Measurements from ENCODE around the gene FBXW12.

- TF ChIP-seq CTCF (IDR thresholded peaks at IDR 0.05) (no peak), POLR2AphosphoS5 (IDR thresholded peaks at IDR 0.05; ENCODE audit: low read depth, low read length) (no peak), SIN3A (IDR thresholded peaks at IDR 0.05; ENCODE audit: borderline replicate concordance, low read depth, low read length) (no peak), TAF1 (IDR thresholded peaks at IDR 0.05; ENCODE audit: borderline replicate concordance, low read depth, low read length) (no peak), RAD21 (IDR thresholded peaks at IDR 0.05; ENCODE audit: low read length) (no peak), MXI1 (IDR thresholded peaks at IDR 0.05; ENCODE audit: low read depth, low read length) (no peak)
These were observed 48.5 kb downstream of the FBXW12 start for GRCh38 chr3:48420561-48420960.

All from SK-N-SH (cell line).